A673 (cell line): ENCODE measurements around the gene TGM5.
"Not testable (repeated sequence)": the region's sequence is repeated elsewhere in the genome, so short reads cannot be mapped to it uniquely, and the experiment has no call there.

ENCODE experiments used
- CTCF ChIP-seq: fragments of 300-800, 200-600 bp; sonication (generic); conservative IDR thresholded peaks from 2 replicates; pipeline ENCODE4 v1.5.1; 2017; ENCODE audit warnings: low read depth, mild to moderate bottlenecking, antibody characterized with exemption, low read length, moderate library complexity, mixed read lengths
- EZH2 ChIP-seq: fragments of 200-600 bp; sonication (generic); IDR thresholded peaks from 2 replicates; pipeline ENCODE4 v1.6.1; 2017; ENCODE audit warnings: borderline replicate concordance, low read depth, mild to moderate bottlenecking, mixed read lengths, antibody characterized with exemption, low read length; ENCODE audit not compliant: poor library complexity, severe bottlenecking

- TF ChIP-seq CTCF, EZH2: not testable (repeated sequence)
Measured at GRCh38 chr15:43289656-43290055, 22.9 kb upstream of the TGM5 start.
